Muscle layer of colon (tissue), 2 donors: ENCODE data around the gene RAVER2.
"Not testable (repeated sequence)": the region's sequence is repeated elsewhere in the genome, so short reads cannot be mapped to it uniquely, and the experiment has no call there.

Experiments used
- H3K27ac ChIP-seq: one replicate; pipeline ENCODE4 v1.7.0; 2013; ENCODE audit warnings: low read depth, mild to moderate bottlenecking, low read length, moderate library complexity
- H3K27me3 ChIP-seq, 2 donors: one replicate each; pipeline ENCODE4 v1.7.0; 2013; ENCODE audit warnings: low read length in 2 of 2, mild to moderate bottlenecking in 2 of 2; ENCODE audit not compliant: insufficient read depth in 2 of 2, control insufficient read depth in 1 of 2
- H3K36me3 ChIP-seq: one replicate; pipeline ENCODE4 v1.7.0; 2013; ENCODE audit warnings: mild to moderate bottlenecking, low read length; ENCODE audit not compliant: insufficient read depth
- H3K4me1 ChIP-seq: one replicate; pipeline ENCODE4 v1.7.0; 2013; ENCODE audit warnings: mild to moderate bottlenecking, low read length; ENCODE audit not compliant: insufficient read depth
- H3K4me3 ChIP-seq, 2 donors: one replicate each; pipeline ENCODE4 v1.7.0; 2013; ENCODE audit warnings: low read length in 2 of 2, low read depth in 1 of 2, mild to moderate bottlenecking in 1 of 2, moderate library complexity in 1 of 2
- H3K9ac ChIP-seq: one replicate; pipeline ENCODE4 v1.7.0; 2013; ENCODE audit warnings: low read length
- H3K9me3 ChIP-seq: one replicate; pipeline ENCODE4 v1.7.0; 2013; ENCODE audit warnings: mild to moderate bottlenecking, low read length
- donor health status: abdominal sarcoma.
- donor health status: Adenocarcinoma of cecum.

RAVER2 gene

GRCh38 chr1:64769971-64770370 is 25.1 kb downstream of the RAVER2 start:
- H3K27me3 ChIP-seq = no peaks in the 10 kb centered on the region
- H3K4me1 ChIP-seq = no peaks in the 10 kb centered on the region
- H3K27ac ChIP-seq = no peak overlapping the region
- peaks cover 7% of the 10 kb centered on the region for H3K36me3 ChIP-seq
- no peak overlapping the region for H3K9ac ChIP-seq
- no peak overlapping the region for H3K4me3 ChIP-seq
- H3K9me3 ChIP-seq = no peaks in the 10 kb centered on the region

DNA sequence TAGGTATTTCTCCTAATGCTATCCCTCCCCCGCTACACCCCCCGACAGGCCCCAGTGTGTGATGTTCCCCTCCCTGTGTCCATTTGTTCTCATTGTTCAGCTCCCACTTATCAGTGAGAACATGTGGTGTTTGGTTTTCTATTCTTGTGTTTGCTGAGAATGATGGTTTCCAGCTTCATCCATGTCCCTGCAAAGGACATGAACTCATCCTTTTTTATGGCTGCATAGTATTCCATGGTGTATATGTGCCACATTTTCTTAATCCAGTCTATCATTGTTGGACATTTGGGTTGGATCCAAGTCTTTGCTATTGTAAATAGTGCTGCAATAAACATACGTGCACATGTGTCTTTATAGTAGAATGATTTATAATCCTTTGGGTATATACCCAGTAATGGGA is 28.4 kb downstream of the RAVER2 start:
- not testable (repeated sequence) for H3K4me1 ChIP-seq, H3K4me3 ChIP-seq, H3K27ac ChIP-seq, H3K9ac ChIP-seq, H3K9me3 ChIP-seq, H3K27me3 ChIP-seq, H3K36me3 ChIP-seq

DNA sequence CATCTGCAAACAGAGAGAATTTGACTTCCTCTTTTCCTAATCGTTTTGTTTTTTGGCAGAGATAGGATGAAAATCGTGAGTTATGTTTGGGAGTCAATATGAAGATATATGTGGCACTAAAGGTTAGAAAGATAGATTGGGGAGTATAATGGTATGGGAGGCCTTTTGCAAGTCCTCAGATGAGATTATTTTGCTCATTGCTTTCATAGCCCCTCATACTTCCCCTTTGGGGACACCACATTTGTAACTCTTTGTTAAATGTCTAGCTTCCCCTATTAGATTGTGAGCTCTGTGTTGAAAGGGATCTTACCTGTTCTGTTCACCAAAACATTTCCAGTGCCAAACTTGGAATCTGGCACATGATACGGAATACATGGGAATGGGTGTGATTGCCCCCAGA is 30.2 kb downstream of the RAVER2 start:
- no peaks in the 10 kb centered on the region for H3K9me3 ChIP-seq
- H3K4me1 ChIP-seq = no peaks in the 10 kb centered on the region
- no peak overlapping the region for H3K9ac ChIP-seq
- H3K27me3 ChIP-seq = no peaks in the 10 kb centered on the region
- no peak overlapping the region for H3K4me3 ChIP-seq
- peaks cover 2% of the 10 kb centered on the region for H3K36me3 ChIP-seq
- H3K27ac ChIP-seq = no peak overlapping the region

DNA sequence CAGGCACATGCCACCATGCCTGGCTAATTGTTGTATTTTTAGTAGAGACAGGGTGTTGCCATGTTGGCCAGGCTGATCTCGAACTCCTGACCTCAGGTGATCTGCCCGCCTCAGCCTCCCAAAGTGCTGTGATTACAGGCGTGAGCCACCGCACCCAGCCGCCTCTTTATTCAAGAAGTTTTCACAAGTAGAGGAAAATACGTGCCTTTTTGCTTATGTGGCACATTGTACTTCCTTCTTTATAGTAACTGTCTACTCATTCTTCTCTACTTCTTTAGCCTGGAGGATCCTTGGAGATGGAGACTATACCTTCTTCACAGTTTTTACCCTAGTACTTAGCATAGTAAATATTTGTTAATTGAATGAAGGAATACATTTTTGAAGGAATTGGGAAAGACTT is 37.2 kb downstream of the RAVER2 start:
- not testable (repeated sequence) for H3K27me3 ChIP-seq, H3K27ac ChIP-seq, H3K9ac ChIP-seq, H3K4me3 ChIP-seq, H3K36me3 ChIP-seq, H3K4me1 ChIP-seq, H3K9me3 ChIP-seq

DNA sequence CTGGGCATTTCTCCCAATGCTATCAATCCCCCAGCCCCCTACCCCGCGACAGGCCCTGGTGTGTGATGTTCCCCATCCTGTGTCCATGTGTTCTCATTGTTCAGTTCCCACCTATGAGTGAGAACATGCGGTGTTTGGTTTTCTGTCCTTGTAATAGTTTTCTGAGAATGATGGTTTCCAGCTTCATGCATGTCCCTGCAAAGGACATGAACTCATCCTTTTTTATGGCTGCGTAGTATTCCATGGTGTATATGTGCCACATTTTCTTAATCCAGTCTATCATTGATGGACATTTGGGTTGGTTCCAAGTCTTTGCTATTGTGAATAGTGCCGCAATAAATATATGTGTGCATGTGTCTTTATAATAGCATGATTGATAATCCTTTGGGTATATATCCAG is 38.0 kb downstream of the RAVER2 start:
- not testable (repeated sequence) for H3K27ac ChIP-seq, H3K4me3 ChIP-seq, H3K9me3 ChIP-seq, H3K4me1 ChIP-seq, H3K36me3 ChIP-seq, H3K27me3 ChIP-seq, H3K9ac ChIP-seq

GRCh38 chr1:64790832-64791487 is 46.1 kb downstream of the RAVER2 start:
- no peaks in the 10 kb centered on the region for H3K27me3 ChIP-seq
- H3K9ac ChIP-seq = no peak overlapping the region
- H3K4me3 ChIP-seq = no peak overlapping the region

GRCh38 chr1:64798872-64799271 is 54.0 kb downstream of the RAVER2 start:
- H3K9me3 ChIP-seq = no peaks in the 10 kb centered on the region
- no peaks in the 10 kb centered on the region for H3K36me3 ChIP-seq
- no peak overlapping the region for H3K9ac ChIP-seq
- H3K27me3 ChIP-seq = no peaks in the 10 kb centered on the region
- no peak overlapping the region for H3K27ac ChIP-seq
- no peaks in the 10 kb centered on the region for H3K4me1 ChIP-seq
- H3K4me3 ChIP-seq = no peak overlapping the region

More at GRCh38 chr1:64790832-64791487, 46.1 kb downstream of the RAVER2 start:
- no peaks in the 10 kb centered on the region for H3K9me3 ChIP-seq
- H3K4me1 ChIP-seq = no peaks in the 10 kb centered on the region
- H3K27ac ChIP-seq = no peak overlapping the region
- no peaks in the 10 kb centered on the region for H3K36me3 ChIP-seq

DNA sequence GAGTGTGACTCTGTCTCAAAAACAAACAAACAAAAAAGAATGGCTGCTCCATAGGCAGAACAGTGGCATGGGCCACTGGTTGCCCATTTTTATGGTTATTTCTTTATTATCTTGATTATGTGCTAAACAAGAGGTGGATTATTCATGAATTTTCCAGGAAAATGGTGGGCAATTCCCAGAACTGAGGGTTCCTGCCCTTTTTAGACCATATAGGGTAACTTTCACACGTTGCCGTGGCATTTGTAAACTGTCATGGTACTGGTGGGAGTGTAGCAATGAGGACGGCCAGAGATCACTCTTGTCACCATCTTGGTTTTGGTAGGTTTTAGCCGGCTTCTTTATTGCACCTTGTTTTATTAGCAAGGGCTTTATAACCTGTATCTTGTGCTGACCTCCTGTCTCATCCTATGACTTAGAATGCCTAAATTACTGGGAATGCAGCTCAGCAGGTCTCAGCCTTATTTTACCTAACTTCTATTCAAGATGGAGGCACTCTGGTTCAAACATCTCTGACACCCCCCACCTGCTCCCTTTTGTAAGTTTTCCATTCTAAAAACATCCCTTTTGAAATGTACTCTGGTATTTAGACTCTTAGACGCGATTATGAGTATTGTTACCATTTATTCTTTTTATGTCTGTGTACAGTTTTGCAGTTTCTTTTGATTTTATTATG is 57.1 kb downstream of the RAVER2 start:
- no peak overlapping the region for H3K27ac ChIP-seq
- no peak overlapping the region for H3K4me3 ChIP-seq
- H3K36me3 ChIP-seq = no peaks in the 10 kb centered on the region
- H3K27me3 ChIP-seq = no peaks in the 10 kb centered on the region
- no peak overlapping the region for H3K9ac ChIP-seq
- no peaks in the 10 kb centered on the region for H3K4me1 ChIP-seq
- no peaks in the 10 kb centered on the region for H3K9me3 ChIP-seq

DNA sequence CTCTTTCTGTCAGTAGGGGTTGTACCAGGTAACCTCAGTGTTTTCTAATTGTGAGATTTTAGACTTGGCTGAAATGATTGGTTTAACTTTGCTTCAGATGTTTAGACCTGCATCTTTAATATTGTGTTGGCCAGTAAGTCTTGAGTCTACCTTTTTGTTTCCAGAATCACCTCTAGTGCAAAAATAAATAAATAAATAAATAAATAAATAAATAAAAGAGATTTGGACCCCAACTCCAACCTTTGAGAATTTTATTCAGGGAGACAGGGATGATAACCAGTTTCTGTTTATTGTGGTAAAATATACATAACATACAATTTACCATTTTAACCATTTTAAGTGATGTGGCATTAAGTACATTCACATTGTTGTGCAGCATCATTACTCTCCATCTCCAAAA is 64.4 kb downstream of the RAVER2 start:
- H3K9ac ChIP-seq = no peak overlapping the region
- no peaks in the 10 kb centered on the region for H3K36me3 ChIP-seq
- no peak overlapping the region for H3K27ac ChIP-seq
- H3K4me3 ChIP-seq = no peak overlapping the region
- no peaks in the 10 kb centered on the region for H3K9me3 ChIP-seq
- H3K27me3 ChIP-seq = no peaks in the 10 kb centered on the region
- no peaks in the 10 kb centered on the region for H3K4me1 ChIP-seq

DNA sequence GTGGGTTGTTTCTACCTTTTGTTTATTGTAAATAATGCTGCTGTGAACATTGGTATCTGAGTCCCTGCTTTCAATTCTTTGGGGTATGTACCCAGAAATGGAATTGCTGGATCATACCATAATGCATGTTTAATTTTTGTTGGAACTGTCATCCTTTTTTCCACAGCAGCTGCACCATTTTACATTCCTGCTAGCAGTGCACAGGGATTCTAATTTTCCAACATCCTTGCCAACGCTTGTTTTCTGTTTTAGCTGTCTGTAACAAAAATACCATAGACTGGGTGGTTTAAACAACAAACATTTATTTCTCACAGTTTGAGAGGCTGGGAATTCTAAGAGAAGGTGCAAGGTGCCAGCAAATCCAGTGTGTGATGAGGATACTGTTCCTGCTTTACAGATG is 65.1 kb downstream of the RAVER2 start:
- Histone ChIP-seq H3K27me3 (no peaks in the 10 kb centered on the region), H3K9me3 (no peaks in the 10 kb centered on the region), H3K36me3 (peaks cover 4% of the 10 kb centered on the region), H3K4me1 (no peaks in the 10 kb centered on the region), H3K27ac (no peak overlapping the region), H3K9ac (no peak overlapping the region), H3K4me3 (no peak overlapping the region)

GRCh38 chr1:64811131-64811530 is 66.3 kb downstream of the RAVER2 start:
- Histone ChIP-seq H3K9me3 (no peaks in the 10 kb centered on the region), H3K4me3 (no peak overlapping the region), H3K27ac (no peak overlapping the region), H3K27me3 (no peaks in the 10 kb centered on the region), H3K36me3 (peaks cover 7% of the 10 kb centered on the region), H3K9ac (no peak overlapping the region), H3K4me1 (no peaks in the 10 kb centered on the region)

DNA sequence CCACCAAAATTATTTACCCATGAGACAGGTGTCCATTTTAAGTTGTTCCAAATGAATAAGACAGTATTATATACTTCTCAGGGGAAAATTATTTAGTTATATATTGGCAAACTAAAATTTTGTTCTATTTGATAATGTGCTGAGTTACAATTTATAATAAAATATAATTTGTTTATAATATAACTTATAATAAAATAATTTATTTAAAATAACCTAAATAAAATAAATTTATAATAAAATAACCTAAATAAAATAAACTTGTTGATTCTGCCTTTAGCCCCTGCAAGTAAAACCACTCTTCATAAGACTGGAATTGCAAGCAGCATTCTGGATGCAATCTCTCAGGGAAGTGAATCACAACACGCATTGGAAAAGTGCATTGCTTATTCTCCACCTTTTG is 69.6 kb downstream of the RAVER2 start:
- peaks cover 7% of the 10 kb centered on the region for H3K36me3 ChIP-seq
- H3K27ac ChIP-seq = no peak overlapping the region
- H3K4me1 ChIP-seq = no peaks in the 10 kb centered on the region
- no peaks in the 10 kb centered on the region for H3K9me3 ChIP-seq
- no peak overlapping the region for H3K9ac ChIP-seq
- H3K27me3 ChIP-seq = no peaks in the 10 kb centered on the region
- H3K4me3 ChIP-seq = no peak overlapping the region
